PFSK-1 (cell line): Measurements from ENCODE around the gene TSGA10IP.

Source experiments
- POLR2AphosphoS5 ChIP-seq: IDR thresholded peaks from 2 replicates; pipeline ENCODE4 v1.6.1; 2012; ENCODE audit warnings: low read depth, mild to moderate bottlenecking, control low read depth, low read length, moderate library complexity
- TAF1 ChIP-seq: IDR thresholded peaks from 2 replicates; pipeline ENCODE4 v1.6.1; 2012; ENCODE audit warnings: low read length, control low read depth, borderline replicate concordance; ENCODE audit not compliant: insufficient read depth

- TF ChIP-seq POLR2AphosphoS5 (no peak), TAF1 (no peak)
Observed at GRCh38 chr11:65944191-65944590, 1.1 kb upstream of the TSGA10IP start.
